OCI-LY3 (cell line): Measurements from ENCODE around the gene RALY.

Source experiments
- EZH2phosphoT487 ChIP-seq: fragments of 200-600 bp; shearing (Covaris generic); IDR thresholded peaks from 2 replicates; pipeline ENCODE4 v1.6.1; 2018; ENCODE audit warnings: antibody characterized with exemption, mixed run types, low read depth
- TF ChIP-seq, protein P1 (sequence below): fragments of 200-600, 300-600 bp; sonication (generic); IDR thresholded peaks from 2 replicates; pipeline ENCODE4 v1.5.1; 2014; ENCODE audit warnings: antibody characterized with exemption, low read length, low read depth

DNA sequence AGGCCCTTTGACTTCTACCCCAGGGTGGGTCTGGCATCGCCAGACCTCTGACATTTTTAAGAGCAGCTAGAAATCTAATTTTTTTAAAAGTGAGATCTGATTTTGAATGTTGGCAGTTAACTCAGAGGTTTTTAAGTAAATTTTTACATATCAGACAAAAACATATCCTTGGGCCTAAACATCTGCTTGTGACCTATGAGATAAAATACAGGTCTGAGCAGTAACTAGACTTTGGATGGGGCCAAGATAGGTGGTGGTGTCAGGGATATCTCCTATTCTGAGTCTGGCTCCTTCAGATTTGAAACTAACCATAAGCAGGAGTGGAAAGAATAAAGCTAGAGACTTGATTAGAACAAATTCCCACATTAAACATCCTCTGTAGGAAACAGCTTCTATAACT, 17.6 kb downstream of the RALY start:
- TF ChIP-seq, protein P1, sequence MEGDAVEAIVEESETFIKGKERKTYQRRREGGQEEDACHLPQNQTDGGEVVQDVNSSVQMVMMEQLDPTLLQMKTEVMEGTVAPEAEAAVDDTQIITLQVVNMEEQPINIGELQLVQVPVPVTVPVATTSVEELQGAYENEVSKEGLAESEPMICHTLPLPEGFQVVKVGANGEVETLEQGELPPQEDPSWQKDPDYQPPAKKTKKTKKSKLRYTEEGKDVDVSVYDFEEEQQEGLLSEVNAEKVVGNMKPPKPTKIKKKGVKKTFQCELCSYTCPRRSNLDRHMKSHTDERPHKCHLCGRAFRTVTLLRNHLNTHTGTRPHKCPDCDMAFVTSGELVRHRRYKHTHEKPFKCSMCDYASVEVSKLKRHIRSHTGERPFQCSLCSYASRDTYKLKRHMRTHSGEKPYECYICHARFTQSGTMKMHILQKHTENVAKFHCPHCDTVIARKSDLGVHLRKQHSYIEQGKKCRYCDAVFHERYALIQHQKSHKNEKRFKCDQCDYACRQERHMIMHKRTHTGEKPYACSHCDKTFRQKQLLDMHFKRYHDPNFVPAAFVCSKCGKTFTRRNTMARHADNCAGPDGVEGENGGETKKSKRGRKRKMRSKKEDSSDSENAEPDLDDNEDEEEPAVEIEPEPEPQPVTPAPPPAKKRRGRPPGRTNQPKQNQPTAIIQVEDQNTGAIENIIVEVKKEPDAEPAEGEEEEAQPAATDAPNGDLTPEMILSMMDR = no peak
- TF ChIP-seq EZH2phosphoT487 = no peak
